Chondrocyte (in vitro differentiated cells): Measurements from ENCODE around the gene PLCD3. TPM values are rescaled to one million over a fixed set of nuclear protein-coding genes. Genes with fewer than 3 reads are reported as not detected.
A peak's percentile ranks its signal among the peaks of the same experiment; 100 is the strongest.

Source experiments
- DNase-seq: peaks from one replicate; pipeline ENCODE4 v3.0.0; 2021; ENCODE audit warnings: mixed read lengths, low spot score
- H3K27ac Mint-ChIP-seq: one replicate; pipeline ENCODE4 v1.8.0; 2021; ENCODE audit warnings: mild to moderate bottlenecking, moderate library complexity, mixed read lengths; ENCODE audit not compliant: unreplicated experiment
- H3K27me3 Mint-ChIP-seq: 2 replicates; pipeline ENCODE4 v1.8.0; 2021; ENCODE audit warnings: low read depth, mixed read lengths
- H3K36me3 Mint-ChIP-seq: 2 replicates; pipeline ENCODE4 v1.8.0; 2021; ENCODE audit warnings: low read depth, mixed read lengths
- H3K4me1 Mint-ChIP-seq: 2 replicates; pipeline ENCODE4 v1.8.0; 2021; ENCODE audit warnings: low read depth, mild to moderate bottlenecking, mixed read lengths
- H3K4me3 Mint-ChIP-seq: one replicate; pipeline ENCODE4 v1.8.0; 2021; ENCODE audit warnings: mild to moderate bottlenecking, moderate library complexity, mixed read lengths; ENCODE audit not compliant: unreplicated experiment
- H3K9me3 Mint-ChIP-seq: 2 replicates; pipeline ENCODE4 v1.8.0; 2021; ENCODE audit warnings: low read depth, mixed read lengths
- CTCF ChIP-seq: fragments of 200-600 bp; sonication (generic); IDR thresholded peaks from 2 replicates; pipeline ENCODE4 v1.5.0; 2021; ENCODE audit warnings: antibody characterized with exemption, mild to moderate bottlenecking, moderate library complexity
- total RNA-seq: library from RNA; stranded (reverse); gene quantifications from 3 replicates; pipeline ENCODE4 v1.2.1, GENCODE V29; 2021

Gene PLCD3
- total RNA-seq, 1 donor from 2014 or later, result 123 TPM

- Mint-ChIP-seq H3K4me1 (peaks cover 22% of the 10 kb centered on the region), H3K4me3 (no peak overlapping the region), H3K27ac (peak overlapping the region; percentile 61), H3K9me3 (no peaks in the 10 kb centered on the region), H3K36me3 (peaks cover 11% of the 10 kb centered on the region), H3K27me3 (no peaks in the 10 kb centered on the region)
- no peak for TF ChIP-seq CTCF
- no peak for DNase-seq
Observed at GRCh38 chr17:45070809-45071208, 61.5 kb downstream of the PLCD3 start.

GRCh38 chr17:45070001-45070400, 62.3 kb downstream of the PLCD3 start:
- Mint-ChIP-seq H3K4me3 (no peak overlapping the region), H3K9me3 (no peaks in the 10 kb centered on the region), H3K27me3 (no peaks in the 10 kb centered on the region), H3K4me1 (peaks cover 25% of the 10 kb centered on the region), H3K36me3 (peaks cover 11% of the 10 kb centered on the region), H3K27ac (no peak overlapping the region)
- no peak for TF ChIP-seq CTCF
- DNase-seq, result no peak

- Mint-ChIP-seq H3K27me3 (no peaks in the 10 kb centered on the region), H3K4me3 (no peak overlapping the region), H3K27ac (no peak overlapping the region), H3K36me3 (peaks cover 7% of the 10 kb centered on the region), H3K9me3 (no peaks in the 10 kb centered on the region), H3K4me1 (peaks cover 28% of the 10 kb centered on the region)
- DNase-seq, result no peak
- no peak for TF ChIP-seq CTCF
Observed at GRCh38 chr17:45067637-45068036, 64.7 kb downstream of the PLCD3 start.

- no peak for TF ChIP-seq CTCF
- Mint-ChIP-seq H3K9me3 (no peaks in the 10 kb centered on the region), H3K27ac (peak overlapping the region; percentile 12), H3K27me3 (no peaks in the 10 kb centered on the region), H3K4me3 (no peak overlapping the region), H3K36me3 (peaks cover 5% of the 10 kb centered on the region), H3K4me1 (peaks cover 59% of the 10 kb centered on the region)
- DNase-seq, result no peak
Observed at GRCh38 chr17:45063198-45063597, 69.1 kb downstream of the PLCD3 start.

GRCh38 chr17:45061606-45062205, 70.6 kb downstream of the PLCD3 start:
- Mint-ChIP-seq H3K9me3 (no peaks in the 10 kb centered on the region), H3K4me1 (peaks cover 50% of the 10 kb centered on the region), H3K27me3 (no peaks in the 10 kb centered on the region), H3K4me3 (peak overlapping the region; percentile 98), H3K36me3 (peaks cover 2% of the 10 kb centered on the region), H3K27ac (peak overlapping the region; percentile 100)
- TF ChIP-seq CTCF, result no peak
- DNase-seq, result no peak
